ENCODE data around the gene SH2B3. TPM values are rescaled to one million over a fixed set of nuclear protein-coding genes. Genes with fewer than 3 reads are reported as not detected.

The SH2B3 gene
- total and polyA plus RNA-seq, 2 experiments from 2014 or later: 8.1 to 59.3 TPM

GRCh38 chr12:111458546-111459172 lies 52.9 kb downstream of the SH2B3 start:
- Mint-ChIP-seq H3K27ac (peak overlapping the region; percentile 38; the same call in 1 of the 2 replicates), H3K9me3 (no peaks in the 10 kb centered on the region), H3K4me3 (no peak overlapping the region), H3K27me3 (ENCODE audit: insufficient read depth, low read depth, poor library complexity) (peaks cover 8% of the 10 kb centered on the region), H3K36me3 (ENCODE audit: low read depth) (peaks cover 34% of the 10 kb centered on the region), H3K4me1 (no peaks in the 10 kb centered on the region; the same call in 2 of the 3 replicates)
- H2AFZ ChIP-seq: no peak overlapping the region
- H3F3A ChIP-seq (replicated peaks; ENCODE audit: low read depth): peaks cover 12% of the 10 kb centered on the region
- H3K36me3 ChIP-seq (ENCODE audit: insufficient read depth): peaks cover 10% of the 10 kb centered on the region; the same call in 1 of the 2 replicates
- H3K9me2 ChIP-seq (ENCODE audit: insufficient read depth): no peaks in the 10 kb centered on the region
- H3K79me2 ChIP-seq (replicated peaks; ENCODE audit: insufficient read depth): no peaks in the 10 kb centered on the region
- H3K4me1 ChIP-seq (ENCODE audit: insufficient read depth): no peaks in the 10 kb centered on the region
- H3K4me2 ChIP-seq: no peak overlapping the region
- peak overlapping the region; percentile 52; the same call in 1 of the 2 replicates for H3K27ac ChIP-seq (ENCODE audit: low read depth)
- no peak for ATAC-seq
- H3K27me3 ChIP-seq (ENCODE audit: insufficient read depth): no peaks in the 10 kb centered on the region
- H4K20me1 ChIP-seq (replicated peaks; ENCODE audit: insufficient read depth): peaks cover 7% of the 10 kb centered on the region; the same call in 1 of the 2 replicates
- no peak for TF ChIP-seq ZNF462 (CRISPR knock-in tag; IDR thresholded peaks at IDR 0.05)
- TF ChIP-seq CREB1 (CRISPR knock-in tag; IDR thresholded peaks at IDR 0.05; ENCODE audit: low read depth): no peak
- no peak for TF ChIP-seq ETS1 (IDR thresholded peaks at IDR 0.05)
- no peak for TF ChIP-seq CTCF (conservative IDR thresholded peaks at IDR 0.05; ENCODE audit: low read depth in 2 of 2)
- TF ChIP-seq ZNF331 (CRISPR knock-in tag; IDR thresholded peaks at IDR 0.05; ENCODE audit: low read depth): no peak
- TF ChIP-seq REST (IDR thresholded peaks at IDR 0.05; ENCODE audit: unreplicated experiment): no peak
- no peak for TF ChIP-seq ZNF114 (CRISPR knock-in tag; IDR thresholded peaks at IDR 0.05)
- no peak for TF ChIP-seq STAT1 (IDR thresholded peaks at IDR 0.05; ENCODE audit: unreplicated experiment)
- no peak for TF ChIP-seq EZH2phosphoT487 (IDR thresholded peaks at IDR 0.05; ENCODE audit: unreplicated experiment)
- no peak for TF ChIP-seq POLR2AphosphoS5 (IDR thresholded peaks at IDR 0.05; ENCODE audit: low read depth)
- TF ChIP-seq NANOG (IDR thresholded peaks at IDR 0.05; ENCODE audit: borderline replicate concordance): no peak
- no peak for TF ChIP-seq JUNB (IDR thresholded peaks at IDR 0.05; ENCODE audit: unreplicated experiment)
- TF ChIP-seq EZH2 (IDR thresholded peaks at IDR 0.05; ENCODE audit: low read depth, unreplicated experiment): no peak
- no peak for DNase-seq (ENCODE audit: low spot score)
- no peak overlapping the region for H3K4me3 ChIP-seq

Measured in GM23338 (cell line).